GM21367 (cell line): ENCODE results near the gene GABRG3.
"Not testable (repeated sequence)": the region's sequence is repeated elsewhere in the genome, so short reads cannot be mapped to it uniquely, and the experiment has no call there.

Source experiments
- ATAC-seq: cut with Tn5 transposase; IDR thresholded peaks from one replicate; pipeline ENCODE4 v1.9.1; 2021; ENCODE audit not compliant: unreplicated experiment

Gene GABRG3

GRCh38 chr15:27172821-27173220 is 201.8 kb downstream of the GABRG3 start:
- no peak for ATAC-seq

DNA sequence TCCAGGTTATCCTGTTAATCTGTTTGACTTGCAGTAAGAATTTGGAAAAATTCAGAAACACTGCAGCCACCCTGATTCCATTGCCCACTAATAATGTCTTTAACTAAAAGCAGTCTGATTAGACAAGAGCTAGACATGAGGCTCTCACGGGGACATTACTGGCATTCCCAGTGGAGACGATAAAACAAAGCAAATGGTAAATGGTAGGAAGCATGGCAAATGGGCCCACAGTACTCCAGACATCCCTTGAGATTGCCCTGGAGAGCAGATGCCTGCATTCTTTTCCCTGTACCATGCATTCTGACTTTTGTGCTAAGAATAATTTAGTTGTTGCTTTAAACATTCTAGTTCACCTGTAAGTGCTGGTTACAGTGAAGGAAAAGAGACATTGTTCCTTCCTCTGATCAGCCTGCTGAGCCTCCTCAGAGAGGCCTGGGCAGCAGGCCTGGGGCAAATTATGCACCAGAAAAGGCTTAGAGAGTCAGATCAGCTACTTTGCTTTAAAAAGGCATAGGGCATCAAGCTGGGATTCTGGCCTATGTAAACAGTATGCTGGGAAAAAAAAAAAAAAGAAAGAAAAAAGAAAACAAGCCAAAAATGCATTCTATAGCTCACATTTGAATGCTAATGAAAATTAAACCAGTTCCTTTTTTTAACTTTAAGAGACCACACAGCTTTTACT is 204.6 kb downstream of the GABRG3 start:
- ATAC-seq: no peak

- ATAC-seq: no peak
Observed at GRCh38 chr15:27176785-27177406, 205.9 kb downstream of the GABRG3 start.

DNA sequence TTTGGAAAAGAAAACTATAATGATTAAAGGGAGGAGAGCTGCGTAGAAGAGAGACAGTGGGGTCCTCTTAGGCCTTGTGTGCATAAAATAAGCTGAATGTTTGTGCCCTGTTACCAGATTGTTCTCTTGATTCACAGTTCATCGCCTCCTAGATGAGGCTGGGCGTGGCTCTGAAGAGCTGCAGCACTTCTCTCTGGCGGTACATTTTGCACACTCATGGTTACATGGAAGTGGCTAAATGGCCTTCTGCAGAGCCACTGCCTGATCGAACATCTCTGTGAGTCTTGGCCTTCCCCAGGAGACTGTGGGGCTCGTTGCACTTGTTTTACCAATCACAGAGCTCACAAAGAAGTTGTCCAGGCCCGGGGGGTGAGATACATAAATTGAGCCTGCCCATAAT is 208.8 kb downstream of the GABRG3 start:
- no peak for ATAC-seq

DNA sequence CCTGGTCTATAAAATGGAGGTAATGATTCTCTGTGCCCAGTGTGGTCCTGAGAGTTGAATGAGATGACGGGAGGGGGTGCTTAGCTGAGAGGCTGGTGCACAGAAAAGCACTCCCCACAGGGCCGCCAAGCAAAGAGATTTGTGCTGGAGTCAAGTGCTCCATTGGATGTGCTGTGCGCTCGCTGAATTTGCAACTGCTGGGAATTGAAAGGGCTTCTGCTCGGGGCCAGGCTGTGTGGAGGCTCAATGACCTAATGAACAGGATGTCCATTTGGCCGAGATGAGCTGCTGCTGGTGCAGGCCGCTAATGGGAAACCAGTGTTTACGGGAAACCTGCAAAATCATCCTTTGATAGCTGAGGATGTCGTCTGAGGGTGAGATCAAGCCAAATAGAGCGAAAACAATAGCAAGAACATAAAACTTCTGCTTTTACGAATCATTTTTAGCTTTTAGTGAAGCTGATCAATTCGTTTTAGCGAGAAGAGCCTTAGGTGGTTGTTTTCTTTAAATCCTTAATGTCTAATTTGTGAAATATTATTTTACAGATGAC is 211.7 kb downstream of the GABRG3 start:
- ATAC-seq: no peak

DNA sequence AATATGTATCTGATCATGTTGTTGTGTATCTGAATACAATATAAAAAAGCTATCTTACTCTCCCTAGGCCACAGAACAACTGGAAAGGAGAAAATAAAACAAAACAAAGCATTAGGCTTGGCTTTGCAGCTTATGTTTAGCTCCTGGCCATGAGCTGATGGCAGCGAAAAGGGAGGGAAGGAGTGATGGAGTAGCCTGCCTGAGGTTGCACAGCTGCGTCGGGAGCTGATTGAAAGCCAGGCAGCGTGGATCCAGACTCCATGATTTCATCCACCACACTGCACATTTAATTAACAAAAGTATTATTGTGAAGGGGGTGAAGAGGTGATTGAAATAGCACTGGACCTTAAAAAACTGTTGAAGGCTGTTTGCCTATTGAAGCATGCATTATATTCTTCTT is 212.2 kb downstream of the GABRG3 start:
- ATAC-seq: no peak

- not testable (repeated sequence) for ATAC-seq
Observed at GRCh38 chr15:27191515-27191914, 220.5 kb downstream of the GABRG3 start.

DNA sequence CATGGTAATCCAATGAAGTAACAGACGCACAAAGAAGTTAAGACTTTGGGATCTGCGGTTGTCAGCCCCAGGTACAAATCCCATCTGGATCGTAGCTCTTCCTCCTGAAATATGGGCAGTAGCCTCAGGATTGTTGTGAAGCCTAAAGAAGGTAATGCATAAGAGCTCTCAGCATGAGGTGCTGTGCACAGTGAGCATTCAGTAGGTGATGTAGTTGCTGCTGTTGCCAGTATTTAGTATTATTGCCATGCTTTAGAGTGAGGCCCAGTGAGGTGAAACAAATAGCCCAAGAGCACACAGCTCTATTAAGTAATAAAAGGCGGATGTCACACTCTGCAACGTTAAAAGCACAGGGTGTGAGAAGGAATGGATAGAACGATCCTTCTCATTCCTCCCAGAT is 225.7 kb downstream of the GABRG3 start:
- no peak for ATAC-seq

- no peak for ATAC-seq
Observed at GRCh38 chr15:27201425-27201824, 230.4 kb downstream of the GABRG3 start.

- ATAC-seq: no peak
Observed at GRCh38 chr15:27210176-27210575, 239.2 kb downstream of the GABRG3 start.

GRCh38 chr15:27214032-27214431 is 243.1 kb downstream of the GABRG3 start:
- no peak for ATAC-seq

DNA sequence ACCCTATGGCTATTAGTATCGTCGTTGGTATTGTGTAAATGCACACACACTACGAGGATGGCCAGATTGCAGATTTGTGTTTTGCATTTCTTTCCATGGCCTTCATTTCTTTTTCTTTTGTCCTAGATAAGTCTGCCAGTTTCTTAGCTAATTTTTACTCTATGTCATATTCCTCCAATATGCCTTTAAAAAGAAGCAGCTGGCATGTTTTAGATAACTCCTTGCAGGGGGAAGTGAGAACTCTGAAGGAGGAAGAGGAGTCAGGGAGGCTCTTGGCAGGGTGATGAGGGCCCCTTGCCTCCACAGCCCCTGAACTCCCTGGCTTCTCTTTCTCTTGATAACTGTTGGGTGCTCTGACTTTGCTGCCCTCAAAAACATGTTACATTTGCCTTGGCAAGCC is 244.0 kb downstream of the GABRG3 start:
- ATAC-seq: no peak

DNA sequence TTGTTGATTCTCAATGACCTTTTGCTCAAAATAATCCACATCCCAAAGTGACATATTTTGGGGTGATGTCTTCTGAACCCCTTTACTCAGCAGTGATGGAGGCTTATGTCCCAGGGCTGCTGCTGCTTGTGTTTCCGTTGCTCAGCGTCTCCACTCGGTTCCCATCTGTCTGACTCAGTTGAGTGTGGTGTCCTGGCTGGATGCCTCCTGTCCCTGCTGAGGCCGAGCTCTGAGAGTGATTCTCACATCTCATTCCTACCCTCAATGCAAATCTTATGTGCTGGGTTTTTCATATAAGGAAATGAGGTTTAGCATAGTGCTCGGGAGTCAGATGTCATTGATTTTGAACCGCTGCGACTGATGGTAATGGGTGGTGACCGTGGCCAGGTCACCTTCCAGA is 247.4 kb downstream of the GABRG3 start:
- no peak for ATAC-seq

DNA sequence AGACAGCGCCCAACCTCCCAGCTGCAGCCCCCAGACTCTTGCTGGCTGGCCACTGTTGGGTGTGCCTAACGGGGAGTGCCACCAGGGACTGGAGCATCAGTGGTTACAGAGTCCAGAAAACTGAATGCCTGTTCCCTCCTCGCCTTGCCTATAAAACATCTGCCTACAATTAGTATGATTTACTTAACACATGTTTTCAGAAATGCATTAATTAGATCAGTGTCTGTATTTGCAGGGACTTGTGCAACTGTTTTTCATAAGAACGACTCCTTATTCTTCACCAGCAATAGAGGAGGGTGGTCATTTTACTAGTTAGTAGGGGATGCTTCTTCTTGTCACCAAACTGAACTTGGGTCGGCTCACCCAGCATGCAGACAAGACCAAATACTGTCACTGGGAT is 248.7 kb downstream of the GABRG3 start:
- ATAC-seq: no peak

- no peak for ATAC-seq
Observed at GRCh38 chr15:27220199-27220598, 249.2 kb downstream of the GABRG3 start.

DNA sequence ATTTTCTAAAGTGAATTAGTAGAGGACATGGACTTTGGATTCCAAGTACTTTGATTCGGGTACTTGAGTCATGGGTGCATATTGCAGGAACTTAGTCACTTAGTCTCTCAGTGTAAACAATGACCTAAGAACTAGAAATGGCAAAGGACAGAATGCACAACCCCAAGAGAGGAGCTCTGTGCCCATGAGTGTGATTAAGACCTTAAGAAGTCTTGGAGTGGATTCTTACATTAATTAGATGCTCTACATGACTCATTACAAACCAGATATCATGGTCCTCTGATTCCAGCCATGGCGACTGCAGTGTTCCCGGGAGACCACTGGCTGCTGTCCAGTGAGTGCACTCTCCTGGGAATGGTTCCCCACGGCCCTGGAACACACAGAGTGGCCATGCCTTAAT is 251.5 kb downstream of the GABRG3 start:
- no peak for ATAC-seq

DNA sequence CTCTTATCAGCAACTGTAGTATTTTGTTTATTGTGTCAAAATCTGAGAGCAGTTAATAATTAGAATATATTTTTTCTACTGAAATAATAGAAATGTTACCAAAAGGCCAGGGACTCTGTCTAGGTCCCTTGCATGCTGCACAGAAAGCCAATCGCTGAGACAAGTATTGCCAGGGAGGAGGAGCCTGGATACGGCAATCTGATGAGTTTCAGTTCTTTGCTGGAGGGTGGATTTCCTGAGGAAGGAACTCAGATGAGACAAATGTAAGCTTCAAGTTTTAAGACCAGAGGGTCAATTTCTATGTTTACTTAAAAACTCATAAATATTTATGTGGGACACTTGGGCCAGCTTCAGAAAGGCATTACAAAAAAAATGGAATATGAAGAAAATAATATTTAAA is 252.2 kb downstream of the GABRG3 start:
- ATAC-seq: no peak

- ATAC-seq: no peak
Observed at GRCh38 chr15:27231811-27232210, 260.8 kb downstream of the GABRG3 start.

GRCh38 chr15:27232876-27233275 is 261.9 kb downstream of the GABRG3 start:
- ATAC-seq: no peak

DNA sequence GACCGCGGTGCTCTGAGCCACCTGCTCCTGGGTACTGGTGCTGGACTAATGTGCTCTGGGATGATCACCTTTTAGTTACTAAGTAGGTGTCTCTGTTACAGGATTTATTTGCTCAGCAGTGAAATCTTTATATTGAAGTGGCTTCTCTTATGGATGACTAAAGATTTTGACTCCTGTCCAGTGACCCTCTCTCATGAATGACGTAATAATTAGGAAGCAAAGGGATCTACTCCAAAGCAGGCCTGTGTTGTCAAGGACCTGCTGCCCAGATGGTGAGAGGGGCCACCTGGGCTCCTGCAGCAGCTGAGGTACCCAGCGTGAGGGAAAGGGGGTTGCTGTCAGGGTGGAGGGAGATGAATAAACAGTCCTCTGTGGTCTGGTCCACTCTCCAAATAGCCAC is 263.6 kb downstream of the GABRG3 start:
- no peak for ATAC-seq

DNA sequence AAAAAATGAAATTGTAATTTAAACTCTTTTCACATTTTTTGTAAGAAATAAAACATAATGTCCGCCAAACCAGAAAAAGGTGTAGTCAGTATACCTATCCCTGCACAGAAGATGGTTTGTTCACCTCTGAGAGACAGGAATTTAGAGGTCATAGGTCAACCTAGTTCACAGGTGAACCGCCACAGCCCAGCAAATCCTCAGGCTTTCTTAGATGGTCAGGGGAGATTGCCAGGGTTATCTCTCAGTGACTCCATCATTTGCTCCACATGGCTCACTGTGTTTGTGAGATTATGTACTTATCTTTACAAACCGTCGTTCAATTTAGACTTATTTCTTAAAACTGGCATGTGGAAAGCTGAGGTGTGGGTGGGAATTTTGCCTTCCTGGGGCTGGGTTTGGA is 264.2 kb downstream of the GABRG3 start:
- no peak for ATAC-seq

GRCh38 chr15:27235681-27236080 is 264.7 kb downstream of the GABRG3 start:
- no peak for ATAC-seq
